NCI-H748 treated with DMSO at 0.1 percent for 48 hours (cell line): ENCODE data around the gene XKR3.
"Not testable (repeated sequence)": the region's sequence is repeated elsewhere in the genome, so short reads cannot be mapped to it uniquely, and the experiment has no call there.

ENCODE experiments used
- DNase-seq: peaks from one replicate; lab custom pipeline; 2025; lab: John Stamatoyannopoulos, UW

The XKR3 gene

DNA sequence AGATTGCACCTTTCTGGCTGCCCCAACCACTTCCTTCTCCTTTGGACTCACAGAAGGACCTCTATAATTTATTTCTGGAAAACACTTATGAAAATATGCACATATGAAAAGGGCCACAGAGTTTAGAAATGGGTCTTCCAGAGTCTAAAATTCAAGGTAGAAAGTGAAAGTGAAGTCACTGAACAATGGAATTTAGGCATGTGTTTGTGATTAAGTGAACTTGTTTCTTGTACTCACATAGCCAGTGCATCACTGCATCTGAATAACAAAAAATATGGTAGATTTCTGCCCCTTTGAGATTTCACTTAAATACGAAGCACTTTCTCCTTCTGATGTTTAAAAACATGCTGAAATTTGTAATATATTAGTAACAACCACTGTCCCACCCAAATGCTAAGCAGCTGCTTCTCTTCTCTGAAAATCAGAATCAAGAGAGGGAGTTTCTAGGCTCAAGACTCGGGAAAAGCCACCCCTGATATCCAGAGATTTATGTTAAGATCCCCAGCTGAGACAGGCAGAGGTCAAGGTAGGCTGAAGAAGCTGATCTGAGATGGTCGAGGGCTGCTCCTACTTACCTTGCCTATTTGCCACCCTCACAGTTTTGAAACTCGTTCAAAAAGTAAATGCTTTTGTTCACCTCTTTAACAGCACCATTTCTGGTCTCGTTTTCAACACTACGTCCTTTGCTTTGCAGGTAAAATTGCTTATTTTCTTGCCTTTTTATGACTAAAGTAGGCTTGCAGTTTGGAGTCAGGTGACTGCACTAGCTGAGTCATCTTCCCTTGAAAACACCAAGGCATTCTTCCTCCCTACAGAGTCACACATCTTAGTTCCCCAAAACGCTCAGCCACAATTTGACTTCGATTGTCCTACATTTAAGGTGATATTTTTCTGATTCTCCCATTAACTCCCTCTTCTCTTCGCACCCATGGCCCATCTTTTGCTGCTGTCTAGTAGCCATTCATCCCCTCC is at the start of gene XKR3:
TSS of gene XKR3 (minus strand) at position 696 of the 972 bp plus-strand sequence. CDS start 17,338 bp downstream, outside the sequence.
- no peak for DNase-seq

DNA sequence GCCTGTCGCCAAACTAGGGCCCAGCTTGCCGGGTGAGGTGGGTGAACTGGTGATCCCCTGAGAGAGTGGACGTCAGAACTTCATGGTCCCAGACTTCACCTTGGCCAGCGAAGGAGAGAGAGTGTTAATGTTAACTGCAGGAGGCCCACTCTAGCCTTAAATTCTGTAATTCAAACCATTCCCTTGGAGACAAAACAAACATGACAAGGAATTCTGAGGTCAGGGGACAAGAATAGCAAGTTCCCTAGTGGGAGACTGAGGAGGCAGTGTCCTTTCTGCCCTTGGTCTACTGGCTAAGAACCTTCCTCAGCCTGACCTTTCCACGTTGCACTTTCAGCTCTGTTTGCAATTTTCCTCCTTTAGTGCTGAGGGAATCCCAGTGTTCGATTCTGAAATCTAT is 44.4 kb upstream of the XKR3 start:
- not testable (repeated sequence) for DNase-seq

DNA sequence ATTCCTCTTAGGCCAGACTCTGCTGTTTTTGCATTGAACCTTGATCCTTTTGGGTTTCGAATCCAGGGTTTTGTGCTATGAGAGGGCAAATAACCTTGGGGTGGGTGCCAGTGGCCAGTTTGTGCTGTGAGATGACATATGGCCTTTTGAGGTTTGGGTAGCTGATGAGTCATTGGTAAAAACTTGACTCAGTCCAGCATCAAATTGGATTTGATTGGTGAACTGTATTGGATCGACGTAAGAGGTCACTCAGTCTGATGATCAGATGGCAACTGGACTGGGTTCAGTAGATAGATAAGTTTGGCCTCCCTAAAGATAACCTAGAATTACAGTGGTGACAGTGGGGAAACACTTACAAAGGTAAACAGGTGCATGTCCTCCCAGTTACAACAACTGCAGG is 41.0 kb upstream of the XKR3 start:
- no peak for DNase-seq

DNA sequence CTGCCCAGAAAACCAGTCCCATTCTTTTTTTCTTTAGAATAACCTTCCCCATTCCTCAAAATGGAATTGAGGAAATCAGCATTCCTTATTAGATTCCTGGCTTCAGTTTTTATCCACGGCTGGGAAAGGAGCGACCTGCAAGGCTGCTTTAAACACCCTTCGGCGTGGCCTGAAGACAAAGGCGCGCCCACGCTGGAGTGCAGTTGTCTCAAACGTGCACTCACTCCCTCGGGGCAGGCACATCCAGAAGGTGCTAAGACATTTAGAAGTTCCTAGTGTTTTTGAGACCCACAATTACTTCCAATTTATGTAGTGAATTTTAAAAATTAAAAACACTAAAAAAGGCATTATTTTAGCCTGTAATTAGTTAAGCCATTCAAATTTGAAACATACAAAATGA is 31.6 kb upstream of the XKR3 start:
- DNase-seq, result not testable (repeated sequence)

DNA sequence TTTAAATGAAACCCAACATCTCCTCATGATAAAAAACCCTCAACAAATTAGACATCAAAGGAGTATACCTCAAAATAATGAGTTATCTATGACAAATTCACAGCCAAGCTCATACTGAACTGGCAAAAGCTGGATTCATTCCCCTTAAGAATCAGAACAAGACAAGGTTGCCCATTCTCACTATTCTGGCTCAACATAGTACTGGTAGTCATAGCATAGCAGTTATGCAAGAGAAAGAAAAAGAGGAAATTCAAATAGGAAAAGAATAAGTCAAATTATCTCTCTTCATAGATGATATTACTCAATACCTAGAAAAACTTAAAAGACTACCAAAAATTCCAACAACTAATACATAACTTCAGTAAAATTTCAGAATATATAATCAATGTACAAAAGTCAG is 29.4 kb upstream of the XKR3 start:
- no peak for DNase-seq

DNA sequence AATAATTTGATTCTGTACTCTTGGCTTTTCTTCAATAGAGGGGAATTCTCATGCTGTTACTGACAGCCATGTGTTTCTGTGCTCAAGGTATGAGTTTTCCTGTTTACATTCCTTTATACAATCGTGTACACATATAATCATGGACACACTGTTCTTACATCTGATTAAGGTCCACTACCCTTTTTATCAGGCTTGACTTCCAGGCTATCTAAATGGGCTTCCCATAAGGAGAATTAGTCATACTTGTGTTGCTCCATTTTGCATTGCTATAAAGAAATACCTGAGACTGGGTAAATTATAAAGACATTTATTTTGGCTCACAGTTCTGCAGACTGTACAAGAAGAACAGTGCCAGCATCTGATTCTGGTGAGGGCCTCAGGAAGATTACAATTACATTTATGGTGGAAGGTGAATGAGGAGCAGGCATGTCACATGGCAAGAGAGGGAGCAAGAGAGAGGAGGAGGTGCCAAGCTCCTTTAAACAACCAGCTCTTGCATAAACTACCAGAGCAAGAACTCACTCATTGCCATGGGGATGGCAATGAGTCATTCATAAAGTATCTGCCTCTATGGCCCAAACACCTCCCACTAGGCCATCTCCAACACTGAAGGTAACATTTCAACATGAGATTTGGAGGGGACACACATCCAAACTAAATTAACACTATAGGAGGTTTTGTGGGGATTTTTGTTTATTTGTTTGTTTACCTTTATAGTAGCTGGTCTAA is 26.2 kb upstream of the XKR3 start:
- DNase-seq, result not testable (repeated sequence)

DNA sequence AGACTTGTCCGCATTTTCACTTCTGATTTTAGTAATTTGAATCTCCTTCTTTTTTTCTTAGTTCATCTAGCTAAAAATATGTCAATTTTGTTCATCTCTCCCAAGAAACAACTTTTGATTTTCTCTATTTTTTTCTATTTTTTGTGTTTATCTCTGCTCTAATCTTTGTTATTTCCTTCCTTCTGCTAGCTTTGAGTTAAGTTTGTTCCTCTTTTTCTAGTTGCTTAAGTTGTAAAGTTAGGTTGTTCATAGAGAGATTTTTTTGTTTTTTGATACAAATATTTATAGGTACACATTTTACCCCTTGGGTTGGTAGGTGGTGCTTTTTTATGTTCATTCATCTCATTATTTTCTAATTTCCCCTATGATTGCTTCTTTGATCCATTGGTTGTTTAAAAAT is 22.1 kb upstream of the XKR3 start:
- DNase-seq, result no peak

DNA sequence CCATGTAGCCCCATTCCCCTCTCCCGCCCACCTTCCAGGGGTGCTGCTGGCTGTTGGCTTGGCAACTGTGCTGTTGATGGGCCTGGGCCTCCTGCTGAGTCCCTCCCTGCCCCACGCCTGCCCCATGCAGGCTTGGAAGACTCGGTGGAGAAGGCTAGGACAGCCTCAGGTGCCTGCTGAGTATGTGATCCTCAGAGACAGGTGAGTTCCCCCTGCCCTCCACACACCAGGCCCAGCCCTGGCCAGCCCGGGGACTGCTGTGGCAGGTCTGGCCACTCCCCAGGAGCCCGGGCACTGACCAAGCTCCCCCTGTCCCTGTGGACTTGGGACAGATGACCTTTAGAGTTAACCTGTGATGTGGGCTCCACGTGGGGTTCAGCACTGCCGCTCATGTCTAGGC is 20.7 kb upstream of the XKR3 start:
- DNase-seq, result no peak

DNA sequence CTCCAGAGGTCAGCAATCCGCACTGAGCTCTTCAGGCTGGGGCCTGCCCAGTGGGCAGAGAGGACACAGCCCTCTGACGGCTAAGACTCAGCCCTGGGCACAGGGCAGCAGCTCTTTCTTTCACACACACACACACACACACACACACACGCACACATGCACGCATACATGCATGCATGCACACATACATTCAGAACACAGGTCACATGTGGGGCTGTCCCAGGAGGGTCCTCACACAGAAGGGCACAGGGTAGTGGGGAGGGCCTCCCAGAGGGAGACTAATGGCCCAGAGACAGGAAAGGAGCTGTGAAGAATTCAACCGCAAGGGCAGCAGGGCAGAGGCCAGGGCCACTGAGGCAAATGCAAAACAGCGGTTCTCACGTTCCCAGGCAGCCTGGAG is 20.3 kb upstream of the XKR3 start:
- no peak for DNase-seq

DNA sequence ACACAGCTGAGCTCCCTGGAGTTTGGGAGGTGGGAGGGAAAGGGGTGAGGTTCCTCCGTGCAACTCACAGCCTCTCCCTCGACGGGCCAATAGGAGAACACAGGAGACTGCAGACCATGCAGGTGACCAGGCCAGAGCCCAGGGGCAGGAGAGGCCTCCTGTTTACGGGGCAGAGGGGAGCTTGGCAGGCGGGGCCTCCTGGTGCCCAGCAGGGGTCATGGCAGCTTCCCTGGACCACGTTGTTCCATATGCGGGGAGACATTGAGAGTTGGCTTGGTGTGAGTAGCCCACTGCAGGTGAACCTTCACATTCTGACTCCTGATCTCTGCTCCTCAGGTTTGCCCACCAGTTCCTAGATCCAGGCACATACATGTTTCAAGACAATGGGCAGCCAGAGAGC is 19.3 kb upstream of the XKR3 start:
- no peak for DNase-seq

DNA sequence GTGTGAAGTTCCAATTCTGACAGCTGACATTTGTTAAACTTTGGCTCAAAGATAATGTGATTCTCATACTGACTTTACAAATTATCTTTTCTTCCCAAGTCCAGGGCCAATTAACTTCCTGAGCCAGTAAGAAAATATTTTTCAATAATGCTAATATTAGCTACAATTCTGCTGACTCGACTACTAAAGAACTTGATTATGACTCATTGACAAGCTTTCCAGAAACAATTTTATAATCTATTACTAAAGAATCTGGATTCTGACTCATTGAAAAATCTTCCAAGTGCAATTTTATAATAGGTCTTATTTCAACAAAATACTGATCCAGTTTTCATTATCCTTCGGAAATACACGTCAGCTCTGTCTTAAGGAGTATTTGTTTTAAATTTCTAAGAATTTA is 12.9 kb upstream of the XKR3 start:
- DNase-seq, result no peak

DNA sequence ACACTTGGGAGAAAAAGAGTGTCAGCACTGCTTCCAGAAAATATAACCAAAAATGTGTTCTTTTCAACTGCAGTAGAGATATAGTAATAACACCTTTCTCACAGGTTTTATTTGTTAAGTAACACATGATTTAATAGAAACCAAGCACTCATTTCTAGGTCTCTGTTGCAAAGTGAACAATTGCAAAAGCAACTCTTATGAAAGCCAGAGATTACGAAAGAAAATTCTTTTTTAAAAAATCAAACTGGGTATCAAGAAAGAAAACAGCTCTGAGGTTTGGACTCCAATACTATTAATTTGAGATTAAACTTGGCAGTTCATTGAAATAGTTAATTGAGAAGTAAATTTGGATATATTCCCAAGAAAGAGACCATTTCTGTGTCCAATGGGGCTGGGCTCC is 9.8 kb upstream of the XKR3 start:
- no peak for DNase-seq

DNA sequence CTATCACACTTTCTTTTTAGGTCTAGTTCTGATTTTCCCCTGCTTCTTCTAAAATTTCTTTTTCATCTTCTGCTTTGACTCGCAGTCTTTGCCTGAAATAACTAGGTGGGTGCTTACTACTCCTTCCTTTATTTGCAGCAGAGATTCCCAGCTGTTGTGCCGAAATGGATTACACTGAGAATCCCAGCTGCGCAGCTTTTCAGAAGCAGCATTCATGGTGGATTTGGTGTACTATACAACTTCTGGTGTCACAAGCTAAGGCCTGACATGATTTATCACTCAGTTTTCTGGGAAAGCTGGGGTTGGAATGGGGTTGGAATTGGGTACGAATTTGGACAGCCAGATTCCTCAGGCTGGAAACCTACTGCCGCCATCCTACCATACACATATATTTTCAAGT is 6.0 kb upstream of the XKR3 start:
- DNase-seq, result no peak

DNA sequence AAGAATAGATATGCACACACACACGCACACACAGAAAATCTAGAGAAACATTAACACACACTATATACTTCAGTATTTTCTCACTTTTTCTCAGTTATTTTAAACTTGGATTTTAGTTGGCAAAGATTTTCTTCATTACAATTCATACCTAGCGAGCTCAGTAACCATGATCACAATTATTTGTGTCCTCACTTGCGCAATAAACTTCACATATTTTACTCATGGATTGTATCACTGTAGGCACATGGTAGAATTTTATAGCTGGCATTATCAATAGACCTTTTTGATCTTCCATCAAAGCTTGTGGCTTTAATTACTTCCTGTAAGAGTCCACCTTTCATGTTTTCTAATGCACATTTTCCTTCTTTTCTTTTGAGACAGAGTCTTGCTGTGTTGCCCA is 4.8 kb upstream of the XKR3 start:
- no peak for DNase-seq

DNA sequence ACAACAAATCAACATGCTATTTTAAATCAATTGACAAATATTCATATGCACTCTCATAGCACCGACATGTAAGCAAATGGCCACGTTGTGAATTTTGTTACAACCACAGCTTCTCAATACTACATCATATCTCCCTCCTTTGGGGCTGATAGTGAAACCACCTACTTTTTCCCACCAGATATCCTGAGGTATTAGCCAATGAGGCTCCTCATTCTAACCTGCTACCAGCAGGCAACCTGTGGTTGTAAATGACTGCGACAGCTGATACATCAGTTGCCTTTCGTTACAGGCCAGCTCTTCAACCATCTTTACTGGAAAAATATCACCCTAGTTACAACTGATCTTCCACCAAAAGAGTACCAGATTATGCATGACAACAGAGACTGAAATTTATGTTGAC is 3.7 kb upstream of the XKR3 start:
- DNase-seq, result no peak

DNA sequence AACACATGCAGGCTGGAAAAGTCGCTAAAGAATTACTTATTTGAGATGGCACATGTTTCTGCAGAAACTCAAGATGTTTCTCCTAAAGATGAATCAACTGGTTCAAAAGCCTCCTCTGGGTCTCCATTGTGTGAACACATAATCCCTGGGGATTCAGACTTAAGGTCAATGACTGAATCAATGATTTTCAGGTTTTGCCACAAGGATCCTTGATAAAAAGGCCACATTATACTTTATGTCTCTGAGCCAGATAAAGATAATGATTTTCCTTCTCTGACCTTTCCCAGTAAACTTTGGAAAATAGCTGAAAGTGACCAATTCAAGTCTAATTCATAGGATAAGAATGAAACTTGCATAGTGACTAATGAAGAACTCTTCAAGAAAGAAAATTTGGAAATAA is 2.3 kb upstream of the XKR3 start:
- no peak for DNase-seq

DNA sequence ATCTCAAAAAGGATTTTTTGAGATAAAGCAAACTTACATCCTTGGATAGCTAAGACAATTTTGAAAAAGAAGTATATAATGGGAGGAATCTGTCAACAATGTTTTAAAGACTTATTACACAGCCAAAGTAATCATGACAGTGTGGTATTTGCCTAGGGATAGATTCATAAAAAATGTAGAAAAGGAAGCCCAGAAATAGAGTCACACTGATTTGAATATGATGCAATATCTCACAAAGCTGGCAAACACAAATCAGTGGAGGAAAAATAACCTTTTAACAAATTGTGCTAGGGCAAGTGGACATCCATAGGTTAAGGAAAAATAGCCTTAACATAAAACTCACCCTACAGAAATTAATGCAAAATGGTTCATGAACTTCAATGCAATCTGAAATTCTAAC is 6.0 kb downstream of the XKR3 start:
- no peak for DNase-seq

DNA sequence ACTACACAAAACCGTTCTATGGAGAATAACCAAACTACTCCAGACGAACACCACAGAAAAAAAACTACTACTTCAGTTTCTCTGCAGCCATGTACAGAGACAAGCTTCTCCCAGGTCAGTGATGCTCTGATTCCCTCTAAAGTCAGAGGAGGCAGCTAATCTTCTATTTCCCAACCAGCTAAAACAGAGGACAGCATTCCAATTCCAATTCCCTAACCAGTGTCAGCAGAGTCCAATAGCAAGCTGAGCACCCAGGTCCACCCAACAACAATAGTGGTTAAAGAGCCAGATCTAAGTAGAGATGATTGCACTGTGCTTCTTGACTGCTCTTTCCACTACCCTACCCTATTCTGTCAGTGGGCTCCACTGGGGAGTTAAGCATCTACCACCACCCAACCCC is 6.7 kb downstream of the XKR3 start:
- DNase-seq, result no peak

DNA sequence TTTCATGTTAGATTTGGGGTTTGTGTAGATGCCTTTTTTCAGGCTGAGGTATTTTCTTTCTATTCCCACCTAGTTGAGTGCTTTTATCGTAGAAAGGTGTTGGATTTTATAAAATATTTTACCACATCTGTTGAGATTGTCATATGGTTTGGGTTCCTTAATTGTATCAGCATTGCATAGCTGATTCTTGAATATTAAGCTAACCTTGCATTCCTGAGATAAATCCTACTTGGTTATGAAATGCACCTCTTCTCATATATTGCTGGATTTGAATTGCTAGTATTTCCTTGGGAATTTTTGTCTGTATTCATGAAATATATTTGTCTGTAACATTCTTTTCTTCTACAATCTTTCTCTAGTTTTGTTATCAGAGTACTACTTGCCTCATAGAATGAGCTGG is 10.1 kb downstream of the XKR3 start:
- no peak for DNase-seq

DNA sequence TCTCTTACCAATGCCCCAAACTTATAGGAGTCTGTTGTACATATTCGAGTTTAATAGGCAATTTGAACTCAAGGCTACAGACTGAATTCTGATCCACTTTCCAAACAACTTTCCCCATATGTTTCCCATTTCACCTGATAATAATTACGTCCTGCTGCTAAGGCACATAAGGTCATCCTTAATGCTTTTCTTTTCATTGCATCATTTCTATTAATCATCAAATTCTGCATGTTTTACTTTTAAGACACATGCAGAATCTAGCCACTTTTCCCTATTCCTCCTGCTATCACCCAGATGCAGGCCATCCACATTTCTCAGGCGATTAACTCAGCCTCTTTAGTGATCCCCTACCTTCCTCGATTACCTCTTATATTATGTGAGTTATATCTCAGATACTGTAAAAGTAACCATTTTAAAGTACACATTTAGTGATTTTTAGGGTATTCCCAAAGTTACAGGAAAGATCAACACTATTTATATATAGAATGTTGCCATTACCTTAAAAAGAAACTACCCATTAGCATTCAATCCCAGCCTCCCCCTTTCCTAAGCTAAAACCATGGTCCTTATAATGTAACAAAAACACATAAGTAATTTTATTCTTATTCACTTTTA is 14.9 kb downstream of the XKR3 start:
- no peak for DNase-seq

DNA sequence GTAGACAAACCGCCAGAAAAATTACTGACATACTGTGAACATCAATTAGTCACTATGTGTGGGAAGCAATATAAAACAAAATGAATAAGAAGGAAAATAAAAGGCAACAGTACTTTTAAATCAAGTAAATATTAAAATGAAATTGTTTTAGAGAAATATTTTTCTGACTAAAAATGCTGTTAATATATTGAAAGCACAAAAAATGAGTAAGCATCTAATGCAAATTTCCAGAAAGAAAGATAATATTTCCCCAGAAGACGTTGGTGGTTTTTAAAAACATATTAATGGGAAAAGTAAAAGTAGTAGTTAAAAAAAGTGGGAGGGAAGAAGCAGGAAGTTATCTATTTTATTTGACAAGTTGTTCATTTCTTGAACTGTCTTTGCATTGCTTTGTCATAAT is 16.5 kb downstream of the XKR3 start:
- no peak for DNase-seq

DNA sequence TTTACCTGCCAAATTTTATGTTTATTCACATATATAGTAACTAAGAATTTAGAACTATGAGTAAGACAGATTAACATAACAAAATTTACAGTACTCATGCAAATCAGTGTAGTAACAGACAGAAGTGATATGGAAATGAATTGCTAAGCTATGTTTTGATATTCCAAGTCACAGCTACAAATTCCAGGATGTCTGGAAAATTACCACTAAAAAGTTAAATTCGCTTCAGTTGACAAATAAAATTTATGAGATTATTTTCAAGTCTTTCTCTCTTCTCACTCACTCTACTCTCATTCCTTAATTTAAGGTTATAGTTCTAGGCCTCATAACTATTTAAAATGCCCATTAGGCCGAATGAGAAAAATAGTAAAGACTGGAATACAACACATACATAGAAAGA is 18.1 kb downstream of the XKR3 start:
- DNase-seq, result no peak

DNA sequence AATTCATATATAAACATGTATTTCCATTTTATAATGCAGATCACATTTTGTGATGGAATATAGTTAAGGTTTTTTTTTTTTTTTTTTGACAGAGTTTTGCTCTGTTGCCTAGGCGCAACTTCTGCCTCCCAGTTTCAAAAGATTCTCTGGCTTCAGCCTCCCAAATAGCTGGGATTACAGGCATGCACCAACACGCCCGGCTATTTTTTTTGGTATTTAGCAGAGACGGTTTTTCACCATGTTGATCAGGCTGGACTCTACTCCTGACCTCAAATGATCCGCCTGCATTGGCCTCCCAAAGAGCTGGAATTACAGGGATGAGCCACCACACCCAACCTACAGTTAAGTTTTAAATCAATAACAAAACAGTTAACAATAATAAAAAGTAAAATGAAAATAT is 18.8 kb downstream of the XKR3 start:
- no peak for DNase-seq
